SK-N-SH (cell line): Measurements from ENCODE around the gene PAPOLA. TPM values are rescaled to one million over a fixed set of nuclear protein-coding genes. Genes with fewer than 3 reads are reported as not detected.

ENCODE experiments used
- CTCF ChIA-PET: fragments of 300-600, 350-600 bp; formaldehyde crosslinking; extraction: SDS; loops from one replicate; lab custom pipeline; 2021; lab: Yijun Ruan, JAX
- POLR2A ChIA-PET: fragments of 350-600 bp; sonication (Branson Sonifier 250); formaldehyde crosslinking; extraction: SDS; loops from one replicate; lab custom pipeline; 2020; ENCODE audit warnings: antibody characterized with exemption, inconsistent platforms; lab: Yijun Ruan, JAX
- DNase-seq: peaks from one replicate; pipeline ENCODE4 v3.0.0; 2012
- H2AFZ ChIP-seq: fragments of 200-600 bp; sonication (generic); 2 replicates; pipeline ENCODE4 v1.8.1; 2016; ENCODE audit warnings: antibody characterized with exemption, mild to moderate bottlenecking, low read depth
- H3F3A ChIP-seq: fragments of 200-600 bp; sonication (generic); replicated peaks from 2 replicates; pipeline ENCODE3; 2016; ENCODE audit warnings: antibody characterized with exemption, mild to moderate bottlenecking; ENCODE audit not compliant: insufficient read depth
- H3K27ac ChIP-seq, 2 experiments: fragments of 200-500 bp in 1 of 2; fragments of 200-600 bp in 1 of 2; sonication (Bioruptor generic) in 1 of 2; sonication (generic), shearing (Covaris generic) in 1 of 2; 2 replicates each; pipeline versions ENCODE4 v1.5.1 to v1.6.1; 2014 to 2016; ENCODE audit warnings: low read depth in 2 of 2, inconsistent platforms in 1 of 2, low read length in 1 of 2, mild to moderate bottlenecking in 1 of 2, mixed read lengths in 1 of 2
- H3K27me3 ChIP-seq: fragments of 200-600 bp; sonication (generic), shearing (Covaris generic); 2 replicates; pipeline ENCODE4 v1.6.1; 2016; ENCODE audit warnings: mixed run types; ENCODE audit not compliant: insufficient read depth
- H3K36me3 ChIP-seq, 2 experiments: fragments of 200-500 bp in 1 of 2; fragments of 200-600 bp in 1 of 2; sonication (Bioruptor generic) in 1 of 2; sonication (generic) in 1 of 2; replicated peaks in 1 of 2; 2 replicates each; pipeline versions ENCODE3 to v1.5.1; 2014 to 2016; ENCODE audit warnings: low read length in 1 of 2, mild to moderate bottlenecking in 1 of 2; ENCODE audit not compliant: insufficient read depth in 2 of 2, control insufficient read depth in 1 of 2
- H3K4me1 ChIP-seq, 2 experiments: fragments of 200-500 bp in 1 of 2; fragments of 200-600 bp in 1 of 2; sonication (Bioruptor generic) in 1 of 2; sonication (generic), shearing (Covaris generic) in 1 of 2; 2 replicates each; pipeline versions ENCODE4 v1.5.1 to v1.6.1; 2014 to 2016; ENCODE audit warnings: low read depth in 1 of 2, low read length in 1 of 2, mixed run types in 1 of 2; ENCODE audit not compliant: insufficient read depth in 2 of 2, control insufficient read depth in 1 of 2
- H3K4me2 ChIP-seq: fragments of 200-600 bp; sonication (generic), shearing (Covaris generic); 2 replicates; pipeline ENCODE4 v1.6.1; 2017; ENCODE audit warnings: mixed run types
- H3K4me3 ChIP-seq, 2 experiments: fragments of 200-500 bp in 1 of 2; fragments of 200-600 bp in 1 of 2; sonication (Bioruptor generic) in 1 of 2; sonication (generic), shearing (Covaris generic) in 1 of 2; 2 replicates each; pipeline versions ENCODE4 v1.5.1 to v1.8.1; 2014 to 2016; ENCODE audit warnings: low read depth in 2 of 2, inconsistent platforms in 1 of 2, low read length in 1 of 2, mild to moderate bottlenecking in 1 of 2, mixed read lengths in 1 of 2, moderate library complexity in 1 of 2
- H3K79me2 ChIP-seq: fragments of 200-600 bp; sonication (generic); 2 replicates; pipeline ENCODE4 v1.8.1; 2017; ENCODE audit warnings: mild to moderate bottlenecking; ENCODE audit not compliant: insufficient read depth
- H3K9ac ChIP-seq: fragments of 200-600 bp; sonication (generic); 2 replicates; pipeline ENCODE4 v1.6.1; 2017; ENCODE audit warnings: mixed run types
- H3K9me2 ChIP-seq: fragments of 200-600 bp; sonication (generic); 2 replicates; pipeline ENCODE4 v1.6.1; 2017; ENCODE audit warnings: mixed run types
- H3K9me3 ChIP-seq: fragments of 200-600 bp; sonication (generic); 2 replicates; pipeline ENCODE4 v1.6.1; 2017; ENCODE audit warnings: mixed run types, mild to moderate bottlenecking, moderate library complexity
- H4K20me1 ChIP-seq: fragments of 200-600 bp; sonication (generic); 2 replicates; pipeline ENCODE4 v1.6.1; 2017; ENCODE audit warnings: mild to moderate bottlenecking, mixed run types; ENCODE audit not compliant: insufficient read depth
- EZH2phosphoT487 ChIP-seq: fragments of 200-600 bp; sonication (generic); IDR thresholded peaks from 2 replicates; pipeline ENCODE4 v1.6.1; 2017; ENCODE audit warnings: low read depth, mixed run types, mild to moderate bottlenecking, antibody characterized with exemption, moderate library complexity, borderline replicate concordance
- FOXJ3 ChIP-seq: sonication (generic); formaldehyde crosslinking; IDR thresholded peaks from 2 replicates; pipeline ENCODE4 v1.5.1; 2020; ENCODE audit warnings: mild to moderate bottlenecking, missing genetic modification reagents
- FOXM1 ChIP-seq: IDR thresholded peaks from 2 replicates; pipeline ENCODE4 v1.4.0; 2012; ENCODE audit warnings: low read depth, mild to moderate bottlenecking
- GABPA ChIP-seq: IDR thresholded peaks from 2 replicates; pipeline ENCODE4 v1.4.0; 2012; ENCODE audit warnings: low read depth, mild to moderate bottlenecking
- GATA2 ChIP-seq: sonication (generic); formaldehyde crosslinking; IDR thresholded peaks from 2 replicates; pipeline ENCODE4 v1.5.0; 2020; ENCODE audit warnings: mild to moderate bottlenecking, missing genetic modification reagents
- JUND ChIP-seq: IDR thresholded peaks from 2 replicates; pipeline ENCODE4 v1.4.0; 2012
- MEF2A ChIP-seq: IDR thresholded peaks from 2 replicates; pipeline ENCODE4 v1.4.0; 2012; ENCODE audit warnings: low read depth, borderline replicate concordance
- MXI1 ChIP-seq: IDR thresholded peaks from 2 replicates; pipeline ENCODE4 v1.6.1; 2012; ENCODE audit warnings: mild to moderate bottlenecking, low read depth, low read length, improper control_type of control experiment
- RCOR1 ChIP-seq: fragments of 150-350 bp; IDR thresholded peaks from 2 replicates; pipeline ENCODE4 v1.6.1; 2017; ENCODE audit warnings: antibody characterized with exemption, low read length
- RXRA ChIP-seq: IDR thresholded peaks from 2 replicates; pipeline ENCODE4 v1.4.0; 2012; ENCODE audit warnings: low read depth, mild to moderate bottlenecking, borderline replicate concordance
- SIN3A ChIP-seq: IDR thresholded peaks from 2 replicates; pipeline ENCODE4 v1.6.1; 2012; ENCODE audit warnings: low read depth, mild to moderate bottlenecking, low read length, moderate library complexity, borderline replicate concordance
- TAF1 ChIP-seq: IDR thresholded peaks from 2 replicates; pipeline ENCODE4 v1.6.1; 2012; ENCODE audit warnings: low read depth, mild to moderate bottlenecking, low read length, moderate library complexity, borderline replicate concordance
- TCF12 ChIP-seq: IDR thresholded peaks from 2 replicates; pipeline ENCODE4 v1.4.0; 2012
- TEAD4 ChIP-seq: IDR thresholded peaks from 2 replicates; pipeline ENCODE4 v1.4.0; 2012; ENCODE audit warnings: mild to moderate bottlenecking, borderline replicate concordance; ENCODE audit not compliant: insufficient read depth
- WGBS: methylation state at CpG from one replicate; pipeline ENCODE4 v1.1.6; 2017; ENCODE audit warnings: low lambda C conversion rate; 5-methylcytosine and 5-hydroxymethylcytosine counted together
- polyA plus RNA-seq, 3 experiments: library from polyadenylated mRNA; depleted of rRNA; stranded (reverse); fragments of >200 nt; gene quantifications; 2 replicates each; pipeline ENCODE4 v1.2.3, GENCODE V29; 2012
- TF ChIP-seq, protein P1 (sequence below): IDR thresholded peaks from 2 replicates; pipeline ENCODE4 v1.4.0; 2012; ENCODE audit warnings: low read depth
- TF ChIP-seq, protein P2 (sequence below): IDR thresholded peaks from 2 replicates; pipeline ENCODE4 v1.4.0; 2012; ENCODE audit warnings: low read depth, borderline replicate concordance
- TF ChIP-seq, protein P3 (sequence below): fragments of 150-350 bp; IDR thresholded peaks from 2 replicates; pipeline ENCODE4 v1.6.1; 2017; ENCODE audit warnings: antibody characterized with exemption, low read length, low read depth, borderline replicate concordance

PAPOLA gene
- polyA plus RNA-seq, 1 of the 3 experiments (the other 2 are of a cell fraction): 53.7 TPM

DNA sequence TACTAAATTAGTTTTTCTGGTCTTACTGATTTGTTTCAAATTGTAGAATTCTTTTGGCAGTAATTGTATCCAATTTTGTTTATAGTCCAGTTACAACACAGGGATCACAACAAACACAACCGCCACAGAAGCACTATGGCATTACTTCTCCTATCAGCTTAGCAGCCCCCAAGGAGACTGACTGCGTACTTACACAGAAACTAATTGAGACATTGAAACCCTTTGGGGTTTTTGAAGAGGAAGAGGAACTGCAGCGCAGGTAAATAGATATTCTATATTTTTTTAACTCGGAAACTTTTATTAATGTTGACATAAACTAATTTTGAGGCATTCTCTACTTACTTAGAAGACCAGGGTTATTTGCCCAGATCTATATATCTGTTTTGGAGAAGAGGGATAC is 17.8 kb downstream of the PAPOLA start:
- Histone ChIP-seq H3F3A (no peaks in the 10 kb centered on the region), H2AFZ (no peak overlapping the region), H3K36me3 (peaks cover 15 to 25% of the 10 kb centered on the region in 2 experiments), H3K4me2 (no peak overlapping the region), H3K9ac (no peak overlapping the region), H3K4me1 (peaks cover 2 to 8% of the 10 kb centered on the region in 2 experiments; a peak in 3 of 4 replicates), H3K79me2 (peaks cover 95% of the 10 kb centered on the region), H4K20me1 (peaks cover 68% of the 10 kb centered on the region), H3K9me3 (no peaks in the 10 kb centered on the region), H3K9me2 (no peaks in the 10 kb centered on the region), H3K4me3 (no peak overlapping the region), H3K27me3 (no peaks in the 10 kb centered on the region), H3K27ac (no peak overlapping the region)
- 92% methylated on average over 4 of the region's 4 CpGs for WGBS
- ChIA-PET POLR2A (no interaction called here), CTCF (no interaction called here)
- TF ChIP-seq, protein P1, sequence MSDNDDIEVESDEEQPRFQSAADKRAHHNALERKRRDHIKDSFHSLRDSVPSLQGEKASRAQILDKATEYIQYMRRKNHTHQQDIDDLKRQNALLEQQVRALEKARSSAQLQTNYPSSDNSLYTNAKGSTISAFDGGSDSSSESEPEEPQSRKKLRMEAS: no peak
- no peak for TF ChIP-seq TEAD4
- TF ChIP-seq, protein P2, sequence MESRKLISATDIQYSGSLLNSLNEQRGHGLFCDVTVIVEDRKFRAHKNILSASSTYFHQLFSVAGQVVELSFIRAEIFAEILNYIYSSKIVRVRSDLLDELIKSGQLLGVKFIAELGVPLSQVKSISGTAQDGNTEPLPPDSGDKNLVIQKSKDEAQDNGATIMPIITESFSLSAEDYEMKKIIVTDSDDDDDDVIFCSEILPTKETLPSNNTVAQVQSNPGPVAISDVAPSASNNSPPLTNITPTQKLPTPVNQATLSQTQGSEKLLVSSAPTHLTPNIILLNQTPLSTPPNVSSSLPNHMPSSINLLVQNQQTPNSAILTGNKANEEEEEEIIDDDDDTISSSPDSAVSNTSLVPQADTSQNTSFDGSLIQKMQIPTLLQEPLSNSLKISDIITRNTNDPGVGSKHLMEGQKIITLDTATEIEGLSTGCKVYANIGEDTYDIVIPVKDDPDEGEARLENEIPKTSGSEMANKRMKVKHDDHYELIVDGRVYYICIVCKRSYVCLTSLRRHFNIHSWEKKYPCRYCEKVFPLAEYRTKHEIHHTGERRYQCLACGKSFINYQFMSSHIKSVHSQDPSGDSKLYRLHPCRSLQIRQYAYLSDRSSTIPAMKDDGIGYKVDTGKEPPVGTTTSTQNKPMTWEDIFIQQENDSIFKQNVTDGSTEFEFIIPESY: no peak
- TF ChIP-seq GATA2 (CRISPR knock-in tag): no peak
- no peak for TF ChIP-seq FOXJ3
- no peak for DNase-seq

DNA sequence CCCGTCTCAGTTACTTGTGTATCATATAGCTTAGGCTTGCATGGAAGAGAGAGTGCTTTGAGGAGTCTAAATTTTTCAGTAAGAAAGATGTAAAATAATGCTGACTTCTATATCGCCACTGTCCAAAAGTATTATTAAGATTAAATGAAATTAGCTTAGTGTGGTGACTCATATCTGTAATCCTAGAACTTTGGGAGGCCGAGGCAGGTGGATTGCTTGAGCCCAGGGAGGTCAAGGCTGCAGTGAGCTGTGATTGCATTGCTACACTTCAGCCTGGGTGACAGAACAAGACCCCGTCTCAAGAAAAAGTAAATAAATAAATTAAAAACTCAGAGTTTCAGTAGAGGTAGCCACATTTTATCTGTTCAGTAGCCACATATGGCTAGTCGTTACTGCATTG is 23.3 kb downstream of the PAPOLA start:
- Histone ChIP-seq H3K4me3 (no peak overlapping the region), H3K4me1 (no peaks in the 10 kb centered on the region), H3K36me3 (peaks cover 51 to 66% of the 10 kb centered on the region in 2 experiments), H3K9ac (no peak overlapping the region), H4K20me1 (peaks cover 15% of the 10 kb centered on the region), H3K9me3 (no peaks in the 10 kb centered on the region), H2AFZ (no peak overlapping the region), H3K79me2 (peaks cover 70% of the 10 kb centered on the region), H3K27me3 (no peaks in the 10 kb centered on the region), H3K9me2 (no peaks in the 10 kb centered on the region), H3K4me2 (no peak overlapping the region), H3F3A (no peaks in the 10 kb centered on the region), H3K27ac (no peak overlapping the region)
- DNase-seq: no peak
- ChIA-PET POLR2A (no interaction called here), CTCF (interaction anchor here (0.5 to 1.8 kb wide), 2 partner anchors 9 to 11 kb away, joined by 3 to 6 read pairs; no protein-coding TSS in a partner anchor)
- TF ChIP-seq TAF1 (no peak), RCOR1 (no peak), SIN3A (no peak), MXI1 (no peak), FOXM1 (no peak), EZH2phosphoT487 (no peak), RXRA (no peak), MEF2A (no peak), JUND (no peak), GATA2 (CRISPR knock-in tag) (no peak), TCF12 (no peak), GABPA (no peak)
- TF ChIP-seq, protein P2: no peak
- TF ChIP-seq, protein P3, sequence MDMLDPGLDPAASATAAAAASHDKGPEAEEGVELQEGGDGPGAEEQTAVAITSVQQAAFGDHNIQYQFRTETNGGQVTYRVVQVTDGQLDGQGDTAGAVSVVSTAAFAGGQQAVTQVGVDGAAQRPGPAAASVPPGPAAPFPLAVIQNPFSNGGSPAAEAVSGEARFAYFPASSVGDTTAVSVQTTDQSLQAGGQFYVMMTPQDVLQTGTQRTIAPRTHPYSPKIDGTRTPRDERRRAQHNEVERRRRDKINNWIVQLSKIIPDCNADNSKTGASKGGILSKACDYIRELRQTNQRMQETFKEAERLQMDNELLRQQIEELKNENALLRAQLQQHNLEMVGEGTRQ: no peak
- 87% methylated on average over 5 of the region's 5 CpGs for WGBS
